Cardiac muscle cell (in vitro differentiated cells and primary cell): ENCODE data around the gene EP400. TPM values are rescaled to one million over a fixed set of nuclear protein-coding genes. Genes with fewer than 3 reads are reported as not detected.
"Not testable (repeated sequence)": the region's sequence is repeated elsewhere in the genome, so short reads cannot be mapped to it uniquely, and the experiment has no call there.

Experiments
- DNase-seq, 2 donors: peaks; one replicate each; pipeline versions ENCODE4 v3.0.0 to v3.0.0-alpha.2; 2010 to 2017; ENCODE audit warnings: low read depth in 1 of 2, low spot score in 1 of 2
- H3K27ac ChIP-seq: fragments of 200-600 bp; sonication (generic); 2 replicates; pipeline ENCODE4 v1.5.1; 2016
- H3K27me3 ChIP-seq: fragments of 200-600 bp; sonication (generic); 2 replicates; pipeline ENCODE4 v1.6.0; 2016; ENCODE audit warnings: control low read depth
- H3K36me3 ChIP-seq: fragments of 200-600 bp; sonication (generic); 2 replicates; pipeline ENCODE4 v1.5.1; 2016; ENCODE audit warnings: control low read depth
- H3K4me1 ChIP-seq: fragments of 200-600 bp; sonication (generic); 2 replicates; pipeline ENCODE4 v1.8.1; 2017; ENCODE audit warnings: low read depth, mild to moderate bottlenecking, mixed run types
- H3K4me3 ChIP-seq: fragments of 200-600 bp; sonication (generic); 2 replicates; pipeline ENCODE4 v1.5.1; 2016; ENCODE audit warnings: mild to moderate bottlenecking
- H3K9me3 ChIP-seq: fragments of 200-600 bp; sonication (generic); 2 replicates; pipeline ENCODE4 v1.5.1; 2017; ENCODE audit warnings: low read depth, mild to moderate bottlenecking, control low read depth
- polyA plus RNA-seq: library from polyadenylated mRNA; unstranded; fragments of >200 nt; fragmentation: Nextera tagmentation; extraction: Ambion mirVana; gene quantifications from 2 replicates; pipeline ENCODE4 v1.2.1, GENCODE V29; 2016
- total RNA-seq: library from RNA; depleted of rRNA; stranded (reverse); fragments of >200 nt; gene quantifications from 2 replicates; pipeline ENCODE4 v1.2.3, GENCODE V29; 2016
- TF ChIP-seq, protein P1 (sequence below): IDR thresholded peaks from 2 replicates; pipeline ENCODE4 v1.5.1; 2012; ENCODE audit warnings: low read depth, mild to moderate bottlenecking, low read length

Gene EP400
- total and polyA plus RNA-seq, 2 experiments from 2014 or later = 14.6 to 28.4 TPM

- Histone ChIP-seq H3K4me1 (no peaks in the 10 kb centered on the region), H3K9me3 (no peaks in the 10 kb centered on the region), H3K27ac (no peak overlapping the region), H3K36me3 (peaks cover 27% of the 10 kb centered on the region), H3K4me3 (no peak overlapping the region), H3K27me3 (no peaks in the 10 kb centered on the region)
- no peak for DNase-seq
- TF ChIP-seq, protein P1, sequence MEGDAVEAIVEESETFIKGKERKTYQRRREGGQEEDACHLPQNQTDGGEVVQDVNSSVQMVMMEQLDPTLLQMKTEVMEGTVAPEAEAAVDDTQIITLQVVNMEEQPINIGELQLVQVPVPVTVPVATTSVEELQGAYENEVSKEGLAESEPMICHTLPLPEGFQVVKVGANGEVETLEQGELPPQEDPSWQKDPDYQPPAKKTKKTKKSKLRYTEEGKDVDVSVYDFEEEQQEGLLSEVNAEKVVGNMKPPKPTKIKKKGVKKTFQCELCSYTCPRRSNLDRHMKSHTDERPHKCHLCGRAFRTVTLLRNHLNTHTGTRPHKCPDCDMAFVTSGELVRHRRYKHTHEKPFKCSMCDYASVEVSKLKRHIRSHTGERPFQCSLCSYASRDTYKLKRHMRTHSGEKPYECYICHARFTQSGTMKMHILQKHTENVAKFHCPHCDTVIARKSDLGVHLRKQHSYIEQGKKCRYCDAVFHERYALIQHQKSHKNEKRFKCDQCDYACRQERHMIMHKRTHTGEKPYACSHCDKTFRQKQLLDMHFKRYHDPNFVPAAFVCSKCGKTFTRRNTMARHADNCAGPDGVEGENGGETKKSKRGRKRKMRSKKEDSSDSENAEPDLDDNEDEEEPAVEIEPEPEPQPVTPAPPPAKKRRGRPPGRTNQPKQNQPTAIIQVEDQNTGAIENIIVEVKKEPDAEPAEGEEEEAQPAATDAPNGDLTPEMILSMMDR = no peak
These were observed 129.5 kb downstream of the EP400 start for GRCh38 chr12:132079200-132079599.

DNA sequence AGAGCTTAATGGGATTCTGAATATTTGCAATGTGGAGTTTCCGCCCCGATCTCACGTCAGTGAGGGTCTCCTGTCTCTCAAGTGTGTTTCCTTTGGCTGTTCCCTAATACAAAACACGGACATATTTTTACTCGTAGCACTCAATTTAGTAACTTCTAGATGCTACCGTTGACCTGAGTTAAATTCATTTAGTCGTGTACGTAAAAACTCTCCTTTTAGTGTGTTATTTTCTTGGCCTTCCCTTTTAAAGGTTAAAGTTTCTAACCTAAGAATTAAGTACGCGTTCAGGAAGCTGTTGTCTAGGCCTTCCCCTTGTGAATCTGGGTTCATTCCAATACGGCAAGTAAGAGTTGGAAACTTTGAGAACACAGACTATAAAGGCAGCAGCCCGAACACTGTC is 130.0 kb downstream of the EP400 start:
- H3K27ac ChIP-seq = no peak overlapping the region
- no peaks in the 10 kb centered on the region for H3K27me3 ChIP-seq
- TF ChIP-seq, protein P1 = no peak
- no peak overlapping the region for H3K4me3 ChIP-seq
- no peaks in the 10 kb centered on the region for H3K4me1 ChIP-seq
- DNase-seq = no peak
- peaks cover 27% of the 10 kb centered on the region for H3K36me3 ChIP-seq
- no peaks in the 10 kb centered on the region for H3K9me3 ChIP-seq

DNA sequence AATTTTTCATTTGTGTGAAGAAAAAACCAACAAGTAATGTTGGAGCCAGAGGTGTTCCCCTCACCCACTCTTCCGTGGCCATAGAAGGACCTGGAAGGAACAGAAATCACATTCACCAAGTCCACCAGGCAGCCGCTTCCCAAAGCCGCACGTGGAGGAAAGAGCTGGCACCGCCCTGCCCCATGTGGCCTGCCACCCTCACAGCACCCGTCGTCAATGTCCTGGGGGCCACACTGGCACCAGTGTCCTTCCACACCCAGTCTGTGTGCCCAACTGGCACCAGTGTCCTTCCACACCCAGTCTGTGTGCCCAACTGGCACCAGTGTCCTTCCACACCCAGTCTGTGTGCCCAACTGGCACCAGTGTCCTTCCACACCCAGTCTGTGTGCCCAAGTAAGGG is 130.8 kb downstream of the EP400 start:
- not testable (repeated sequence) for H3K4me1 ChIP-seq, H3K4me3 ChIP-seq, H3K9me3 ChIP-seq, DNase-seq, H3K27me3 ChIP-seq, H3K27ac ChIP-seq
- peaks cover 20% of the 10 kb centered on the region for H3K36me3 ChIP-seq

DNA sequence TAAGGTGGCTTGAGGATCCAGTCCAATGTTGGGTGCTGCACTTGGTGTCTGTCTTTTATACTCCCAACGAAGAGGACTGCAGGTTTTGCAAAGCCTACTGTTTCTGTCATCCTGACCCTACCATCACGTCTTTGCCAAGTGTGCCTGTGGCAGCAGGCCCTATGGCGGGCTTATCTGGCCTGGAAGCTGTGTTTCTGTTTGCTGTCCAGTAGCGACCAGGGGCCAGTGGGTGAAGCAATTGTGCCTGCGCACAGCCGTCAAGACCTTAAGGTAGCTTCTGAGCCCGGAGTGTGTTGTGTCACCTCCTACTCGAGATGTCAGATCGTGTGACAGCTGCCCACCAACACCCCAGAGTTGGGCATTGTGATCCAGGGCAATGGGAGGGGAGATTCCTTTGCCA is 131.7 kb downstream of the EP400 start:
- peaks cover 7% of the 10 kb centered on the region for H3K4me1 ChIP-seq
- DNase-seq = no peak
- H3K4me3 ChIP-seq = no peak overlapping the region
- TF ChIP-seq, protein P1 = no peak
- no peak overlapping the region for H3K27ac ChIP-seq
- no peaks in the 10 kb centered on the region for H3K27me3 ChIP-seq
- H3K36me3 ChIP-seq = peaks cover 17% of the 10 kb centered on the region
- H3K9me3 ChIP-seq = no peaks in the 10 kb centered on the region

- no peak for DNase-seq
These were observed 133.8 kb downstream of the EP400 start for GRCh38 chr12:132083614-132083940.

DNA sequence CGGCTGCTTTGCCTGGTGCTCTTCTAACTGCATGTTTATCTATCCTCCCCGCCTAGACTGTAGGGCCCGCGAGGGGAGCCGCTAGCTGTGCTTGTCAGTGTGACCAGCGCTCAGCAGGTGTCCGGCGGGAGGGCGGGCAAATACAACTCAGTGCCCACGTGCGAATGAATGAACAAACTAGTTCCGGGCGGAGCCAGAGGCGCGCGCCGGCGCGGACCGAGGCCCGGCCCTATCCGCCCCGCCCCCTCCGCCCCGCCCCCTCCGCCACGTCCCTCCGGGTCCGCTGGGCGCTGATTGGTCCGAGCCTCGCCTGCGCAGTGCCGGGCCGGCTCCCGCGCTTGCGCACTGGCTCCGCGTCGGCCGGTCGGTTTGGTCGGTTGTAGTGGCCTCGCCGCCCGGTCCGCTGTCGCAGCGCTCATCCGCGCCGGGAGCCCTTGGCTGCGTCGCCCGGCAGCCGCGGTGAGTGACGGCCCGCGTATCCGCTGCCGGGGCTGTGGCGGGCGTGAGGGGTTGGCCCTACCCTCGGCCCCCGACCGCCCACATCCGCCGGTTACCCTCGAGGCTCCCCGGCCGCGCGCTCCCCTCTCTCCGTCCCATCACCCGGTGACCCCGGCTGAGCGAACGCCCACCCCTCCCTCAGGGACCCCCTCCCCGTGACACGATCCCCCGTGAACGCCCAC is 134.3 kb downstream of the EP400 start:
- Histone ChIP-seq H3K4me1 (peaks cover 7% of the 10 kb centered on the region), H3K27me3 (no peaks in the 10 kb centered on the region), H3K27ac (peak overlapping the region; percentile 82), H3K9me3 (no peaks in the 10 kb centered on the region), H3K36me3 (peaks cover 3% of the 10 kb centered on the region), H3K4me3 (peak overlapping the region; percentile 71)
- TF ChIP-seq, protein P1 = no peak
- peak; percentile 91 to 94 for DNase-seq

More at GRCh38 chr12:132083614-132083940, 133.8 kb downstream of the EP400 start:
- TF ChIP-seq, protein P1 = no peak
- peaks cover 3% of the 10 kb centered on the region for H3K36me3 ChIP-seq
- H3K27ac ChIP-seq = no peak overlapping the region
- peak overlapping the region; percentile 71 for H3K4me3 ChIP-seq
- H3K4me1 ChIP-seq = peaks cover 7% of the 10 kb centered on the region
- H3K9me3 ChIP-seq = no peaks in the 10 kb centered on the region
- H3K27me3 ChIP-seq = no peaks in the 10 kb centered on the region
